Tibial nerve (tissue), 4 donors: ENCODE results near the gene NFX1. TPM values are rescaled to one million over a fixed set of nuclear protein-coding genes. Genes with fewer than 3 reads are reported as not detected.
A peak's percentile ranks its signal among the peaks of the same experiment; 100 is the strongest.

Experiments
- DNase-seq, 2 donors: peaks; one replicate each; pipeline ENCODE4 v3.0.0-alpha.2; 2019; ENCODE audit warnings: low spot score in 2 of 2
- H3K27ac ChIP-seq, 4 donors: fragments of 200-600 bp; sonication (generic) in 3 of 4; one replicate each; pipeline ENCODE4 v1.5.1; 2017 to 2019; ENCODE audit warnings: mild to moderate bottlenecking in 1 of 4
- H3K27me3 ChIP-seq, 2 donors: fragments of 200-600 bp; sonication (generic) in 1 of 2; one replicate each; pipeline versions ENCODE4 v1.5.1 to v1.6.0; 2017 to 2019
- H3K36me3 ChIP-seq, 3 donors: fragments of 200-600 bp; sonication (generic); one replicate each; pipeline ENCODE4 v1.5.1; 2018 to 2019
- H3K4me1 ChIP-seq, 4 donors: fragments of 200-600 bp; sonication (generic) in 3 of 4; one replicate each; pipeline ENCODE4 v1.5.1; 2017 to 2019
- H3K4me3 ChIP-seq, 4 donors: fragments of 200-600 bp; sonication (generic) in 3 of 4; one replicate each; pipeline ENCODE4 v1.5.1; 2017 to 2019; ENCODE audit warnings: mild to moderate bottlenecking in 1 of 4, moderate library complexity in 1 of 4
- H3K9me3 ChIP-seq, 4 donors: fragments of 200-600 bp; sonication (generic) in 3 of 4; one replicate each; pipeline ENCODE4 v1.5.1; 2017 to 2019
- EP300 ChIP-seq, 2 donors: sonication (generic); formaldehyde crosslinking; IDR thresholded peaks; one replicate each; pipeline ENCODE4 v1.6.1; 2017; ENCODE audit warnings: antibody characterized with exemption in 2 of 2, mild to moderate bottlenecking in 1 of 2
- POLR2A ChIP-seq, 2 donors: fragments of 450-650 bp; IDR thresholded peaks; one replicate each; pipeline ENCODE4 v1.6.1; 2017; ENCODE audit warnings: antibody characterized with exemption in 2 of 2, mild to moderate bottlenecking in 2 of 2, moderate library complexity in 2 of 2
- WGBS, 2 donors: methylation state at CpG; one replicate each; pipeline ENCODE4 v1.1.5; 2018; 5-methylcytosine and 5-hydroxymethylcytosine counted together
- total RNA-seq, 4 donors: library from RNA; depleted of rRNA; stranded (reverse); fragments of >200 nt; gene quantifications; one replicate each; pipeline ENCODE4 v1.1.0, GENCODE V29; 2016
- TF ChIP-seq, protein P1 (sequence below), 5 experiments: fragments of 200-600 bp in 3 of 5; fragments of 450-650 bp in 2 of 5; sonication (generic) in 3 of 5; IDR thresholded peaks; one replicate each; pipeline ENCODE4 v1.5.1; 2016 to 2019; ENCODE audit warnings: antibody characterized with exemption in 5 of 5, mild to moderate bottlenecking in 3 of 5, moderate library complexity in 2 of 5

The NFX1 gene
- total RNA-seq: 10 to 100 TPM; 35.2 to 45.9 (median 40.5) TPM

DNA sequence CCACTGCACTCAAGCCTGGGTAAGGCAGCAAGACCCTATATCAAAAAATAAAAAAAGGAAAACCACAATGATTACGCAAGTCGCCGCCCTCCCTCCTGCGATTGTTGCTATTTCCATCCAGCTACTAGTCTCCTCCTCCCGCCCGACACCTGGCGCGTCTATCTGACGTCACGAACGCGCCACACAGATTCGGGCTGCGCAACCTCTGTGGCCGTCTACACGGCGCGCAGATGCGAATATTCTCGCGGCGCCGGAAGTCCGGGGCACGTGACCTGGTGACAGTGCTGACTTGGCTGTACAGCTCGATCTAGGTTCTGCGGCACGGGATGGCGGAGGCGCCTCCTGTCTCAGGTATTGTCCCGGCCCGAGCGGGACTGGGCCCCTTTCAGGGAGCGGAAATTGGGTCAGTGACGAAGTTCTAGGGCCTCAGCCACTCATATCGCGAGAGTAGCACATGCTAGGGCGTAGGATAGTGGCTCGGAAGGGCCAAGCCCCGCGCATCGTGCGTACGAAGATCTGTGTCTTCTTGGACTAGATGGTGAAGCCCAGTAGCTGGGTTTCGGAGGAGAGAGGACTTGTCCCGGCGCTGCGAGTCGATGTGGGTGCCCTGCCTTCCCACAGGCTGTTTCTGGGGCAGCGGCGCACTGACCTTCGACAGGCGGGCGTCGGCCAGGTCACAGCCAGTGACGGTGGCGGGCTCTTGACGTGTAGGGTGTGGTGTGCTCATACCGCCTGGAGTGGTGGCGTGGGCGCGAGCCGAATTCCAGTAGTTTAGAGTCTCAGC, at the start of gene NFX1:
NFX1 (plus strand) TSS at position 270 of the 784 bp plus-strand sequence; CDS start at position 327, 57 bp downstream.
- Histone ChIP-seq H3K4me1 (peaks cover 0 to 71% (median 29%) of the 10 kb centered on the region in 4 donors), H3K9me3 (no peaks in the 10 kb centered on the region), H3K4me3 (peak within 1 kb of the TSS; percentile 71 to 98 (median 94)), H3K36me3 (peaks cover 0 to 25% (median 0%) of the 10 kb centered on the region in 3 donors), H3K27ac (peak within 1 kb of the TSS; percentile 97 to 99 (median 99)), H3K27me3 (no peaks in the 10 kb centered on the region)
- DNase-seq: peak; percentile 98
- 0 to 1% methylated on average over 33 to 63 of the region's 63 CpGs for WGBS, 2 donors
- TF ChIP-seq, protein P1, sequence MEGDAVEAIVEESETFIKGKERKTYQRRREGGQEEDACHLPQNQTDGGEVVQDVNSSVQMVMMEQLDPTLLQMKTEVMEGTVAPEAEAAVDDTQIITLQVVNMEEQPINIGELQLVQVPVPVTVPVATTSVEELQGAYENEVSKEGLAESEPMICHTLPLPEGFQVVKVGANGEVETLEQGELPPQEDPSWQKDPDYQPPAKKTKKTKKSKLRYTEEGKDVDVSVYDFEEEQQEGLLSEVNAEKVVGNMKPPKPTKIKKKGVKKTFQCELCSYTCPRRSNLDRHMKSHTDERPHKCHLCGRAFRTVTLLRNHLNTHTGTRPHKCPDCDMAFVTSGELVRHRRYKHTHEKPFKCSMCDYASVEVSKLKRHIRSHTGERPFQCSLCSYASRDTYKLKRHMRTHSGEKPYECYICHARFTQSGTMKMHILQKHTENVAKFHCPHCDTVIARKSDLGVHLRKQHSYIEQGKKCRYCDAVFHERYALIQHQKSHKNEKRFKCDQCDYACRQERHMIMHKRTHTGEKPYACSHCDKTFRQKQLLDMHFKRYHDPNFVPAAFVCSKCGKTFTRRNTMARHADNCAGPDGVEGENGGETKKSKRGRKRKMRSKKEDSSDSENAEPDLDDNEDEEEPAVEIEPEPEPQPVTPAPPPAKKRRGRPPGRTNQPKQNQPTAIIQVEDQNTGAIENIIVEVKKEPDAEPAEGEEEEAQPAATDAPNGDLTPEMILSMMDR (IDR thresholded peaks at IDR 0.05): peak in 1 of 5 experiments; percentile 57
- TF ChIP-seq POLR2A (IDR thresholded peaks at IDR 0.05): peak; percentile 78 to 96
- peak; percentile 99 to 100 for TF ChIP-seq EP300 (IDR thresholded peaks at IDR 0.05)

DNA sequence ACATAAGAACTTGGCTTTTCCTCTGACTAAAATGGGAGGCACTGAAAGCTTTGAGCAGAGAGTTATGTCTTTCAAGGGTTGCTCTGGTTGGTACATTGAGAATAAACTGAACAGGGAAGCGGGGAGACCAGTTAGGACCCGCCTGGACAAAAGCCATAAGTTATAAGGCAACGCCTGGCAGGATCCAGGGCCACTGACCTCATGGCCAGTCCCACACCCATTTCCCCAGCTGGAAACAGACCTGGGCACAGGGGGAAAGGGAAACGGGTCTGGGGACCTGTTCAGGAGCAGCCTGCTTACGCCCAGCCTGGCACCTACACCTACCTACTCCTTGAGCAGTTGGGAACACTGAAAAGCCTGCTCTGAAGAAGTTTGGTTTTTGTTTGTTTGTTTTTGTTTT, 49.0 kb upstream of the NFX1 start:
- no peak for TF ChIP-seq POLR2A (IDR thresholded peaks at IDR 0.05)
- TF ChIP-seq, protein P1 (IDR thresholded peaks at IDR 0.05): no peak
- WGBS, 2 donors: 59 to 76% methylated on average over 5 of the region's 5 CpGs
- Histone ChIP-seq H3K27me3 (no peaks in the 10 kb centered on the region), H3K27ac (no peak overlapping the region), H3K9me3 (no peaks in the 10 kb centered on the region), H3K4me3 (no peak overlapping the region), H3K36me3 (no peaks in the 10 kb centered on the region), H3K4me1 (no peaks in the 10 kb centered on the region)
- DNase-seq: no peak

DNA sequence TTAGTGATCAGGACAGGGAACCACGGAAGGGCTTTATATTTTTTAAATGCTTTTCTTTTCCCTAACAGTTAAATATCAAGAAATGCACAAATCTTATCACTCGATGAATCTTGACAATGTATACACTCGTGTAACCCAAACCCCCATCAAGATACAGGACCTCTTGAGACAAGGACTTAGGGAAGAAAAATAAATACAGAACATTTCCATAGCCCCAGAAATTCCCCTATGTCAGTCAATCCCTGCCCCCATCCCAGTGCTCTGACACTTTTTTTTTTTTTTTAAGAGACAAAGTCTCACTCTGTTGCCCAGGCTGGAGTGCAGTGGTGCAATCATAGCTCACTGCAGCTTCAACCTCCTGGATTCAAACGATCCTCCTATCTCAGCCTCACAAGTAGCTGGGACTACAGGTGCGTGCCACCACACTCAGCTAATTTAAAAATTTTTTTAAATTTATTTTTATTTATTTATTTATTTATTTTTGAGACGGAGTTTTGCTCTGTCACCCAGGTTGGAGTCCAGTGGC, 47.6 kb upstream of the NFX1 start:
- DNase-seq: no peak
- no peaks in the 10 kb centered on the region for H3K9me3 ChIP-seq
- TF ChIP-seq POLR2A (IDR thresholded peaks at IDR 0.05) (no peak), EP300 (IDR thresholded peaks at IDR 0.05) (no peak)
- TF ChIP-seq, protein P1 (IDR thresholded peaks at IDR 0.05): no peak
- 82% methylated on average over 6 of the region's 6 CpGs for WGBS, 2 donors
- H3K27me3 ChIP-seq: no peaks in the 10 kb centered on the region
- peaks cover 0 to under 1% (median 0%) of the 10 kb centered on the region in 3 donors for H3K36me3 ChIP-seq
- H3K27ac ChIP-seq: no peak overlapping the region
- H3K4me1 ChIP-seq: no peaks in the 10 kb centered on the region
- H3K4me3 ChIP-seq: no peak overlapping the region

DNA sequence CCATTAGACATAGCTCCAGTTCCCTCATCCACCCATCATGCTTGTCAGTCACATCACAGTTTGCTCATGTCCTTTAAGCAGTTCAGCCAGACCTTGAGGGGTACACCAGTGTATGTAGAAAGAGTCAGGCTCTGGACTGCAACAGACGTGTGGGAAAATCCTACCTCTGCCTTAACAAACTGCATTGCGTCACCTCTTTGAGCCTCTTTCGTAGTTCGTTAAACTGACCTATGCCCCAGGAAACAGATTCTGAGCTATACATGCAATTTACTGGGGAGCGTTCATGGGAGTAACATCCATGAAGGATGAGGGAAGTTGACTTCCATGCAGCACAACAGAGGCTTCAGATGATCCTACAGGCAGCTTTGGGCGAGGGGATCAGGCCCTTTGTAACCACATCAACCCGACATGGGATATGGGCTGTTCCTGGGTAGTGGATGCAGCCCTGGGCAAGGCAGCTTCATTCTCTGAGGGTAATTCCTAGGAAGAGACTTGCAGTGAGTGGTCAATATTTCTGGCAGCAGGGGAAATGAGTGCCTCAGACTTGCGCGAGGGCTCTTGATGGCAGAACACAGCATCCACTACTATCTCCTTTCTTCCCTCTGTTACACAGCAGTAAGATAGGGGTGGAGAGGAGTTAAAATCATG, 46.1 kb upstream of the NFX1 start:
- H3K9me3 ChIP-seq: no peaks in the 10 kb centered on the region
- 82 to 83% methylated on average over 9 of the region's 9 CpGs for WGBS, 2 donors
- DNase-seq: no peak
- TF ChIP-seq, protein P1 (IDR thresholded peaks at IDR 0.05): no peak
- TF ChIP-seq POLR2A (IDR thresholded peaks at IDR 0.05) (no peak), EP300 (IDR thresholded peaks at IDR 0.05) (no peak)
- H3K27ac ChIP-seq: no peak overlapping the region
- no peak overlapping the region for H3K4me3 ChIP-seq
- no peaks in the 10 kb centered on the region for H3K27me3 ChIP-seq
- H3K4me1 ChIP-seq: no peaks in the 10 kb centered on the region
- H3K36me3 ChIP-seq: peaks cover 0 to 16% (median 0%) of the 10 kb centered on the region in 3 donors

DNA sequence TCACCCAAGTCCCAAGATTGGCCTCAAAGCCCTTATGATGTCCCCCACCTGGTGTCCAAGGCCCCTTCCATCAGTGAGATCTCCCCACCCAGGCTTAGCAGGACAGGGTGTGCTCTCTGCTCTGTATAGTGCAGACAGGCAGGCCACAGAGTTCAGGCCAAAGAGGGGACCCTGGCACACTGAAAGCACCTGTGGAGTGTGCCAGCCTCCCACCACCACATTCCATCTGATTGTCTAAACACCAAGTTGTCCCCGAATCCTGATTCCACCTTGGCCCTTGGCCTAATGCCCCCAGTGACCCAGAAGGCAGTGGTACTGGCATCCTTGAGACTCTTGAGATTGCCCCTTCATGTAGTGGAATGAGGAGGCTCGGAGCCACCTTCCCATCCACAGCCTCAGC, 45.0 kb upstream of the NFX1 start:
- no peaks in the 10 kb centered on the region for H3K27me3 ChIP-seq
- H3K9me3 ChIP-seq: no peaks in the 10 kb centered on the region
- no peak overlapping the region for H3K27ac ChIP-seq
- no peak overlapping the region for H3K4me3 ChIP-seq
- no peaks in the 10 kb centered on the region for H3K4me1 ChIP-seq
- WGBS, 2 donors: 81 to 87% methylated on average over 2 of the region's 2 CpGs
- DNase-seq: no peak
- TF ChIP-seq EP300 (IDR thresholded peaks at IDR 0.05): no peak
- no peak for TF ChIP-seq POLR2A (IDR thresholded peaks at IDR 0.05)
- H3K36me3 ChIP-seq: peaks cover 0 to 26% (median 0%) of the 10 kb centered on the region in 3 donors
